HEK293T (cell line): ENCODE measurements around the gene ZFR2.

Experiments used
- CTCF ChIA-PET: fragments of 350-600 bp; formaldehyde crosslinking; extraction: SDS; loops from one replicate; lab custom pipeline; 2021; ENCODE audit warnings: antibody characterized with exemption, inconsistent platforms; lab: Yijun Ruan, JAX
- POLR2A ChIA-PET: fragments of 350-600 bp; formaldehyde crosslinking; extraction: SDS; loops from one replicate; lab custom pipeline; 2020; ENCODE audit warnings: antibody characterized with exemption, inconsistent platforms; lab: Yijun Ruan, JAX
- DNase-seq: peaks from one replicate; pipeline ENCODE4 v3.0.0; 2012; ENCODE audit warnings: mixed read lengths; ENCODE audit errors: extremely low spot score
- ARNT ChIP-seq: fragments of 450-650 bp; IDR thresholded peaks from 2 replicates; pipeline ENCODE4 v1.6.1; 2017; ENCODE audit warnings: mild to moderate bottlenecking
- BHLHE40 ChIP-seq: fragments of 450-650 bp; IDR thresholded peaks from 2 replicates; pipeline ENCODE4 v1.6.1; 2016; ENCODE audit warnings: mild to moderate bottlenecking, moderate library complexity, borderline replicate concordance
- CTBP1 ChIP-seq: fragments of 450-650 bp; IDR thresholded peaks from 2 replicates; pipeline ENCODE4 v1.6.1; 2016; ENCODE audit warnings: borderline replicate concordance
- ELF4 ChIP-seq: fragments of 450-650 bp; IDR thresholded peaks from 2 replicates; pipeline ENCODE4 v1.6.1; 2017; ENCODE audit warnings: antibody characterized with exemption
- FOXA1 ChIP-seq: fragments of 450-650 bp; IDR thresholded peaks from 2 replicates; pipeline ENCODE4 v1.6.1; 2016; ENCODE audit warnings: mild to moderate bottlenecking
- FOXK2 ChIP-seq: fragments of 450-650 bp; IDR thresholded peaks from 2 replicates; pipeline ENCODE4 v1.6.1; 2016; ENCODE audit warnings: mild to moderate bottlenecking
- FOXM1 ChIP-seq: fragments of 450-650 bp; IDR thresholded peaks from 2 replicates; pipeline ENCODE4 v1.6.1; 2017; ENCODE audit warnings: mild to moderate bottlenecking, borderline replicate concordance
- HDGF ChIP-seq: fragments of 450-650 bp; IDR thresholded peaks from 2 replicates; pipeline ENCODE4 v1.6.1; 2017; ENCODE audit warnings: antibody characterized with exemption, borderline replicate concordance
- L3MBTL2 ChIP-seq: fragments of 450-650 bp; conservative IDR thresholded peaks from 2 replicates; pipeline ENCODE4 v1.6.1; 2016; ENCODE audit warnings: mild to moderate bottlenecking
- LEF1 ChIP-seq: fragments of 450-650 bp; IDR thresholded peaks from 2 replicates; pipeline ENCODE4 v1.6.1; 2017; ENCODE audit warnings: mild to moderate bottlenecking, borderline replicate concordance
- NFRKB ChIP-seq: fragments of 450-650 bp; IDR thresholded peaks from 2 replicates; pipeline ENCODE4 v1.6.1; 2016; ENCODE audit warnings: mild to moderate bottlenecking, moderate library complexity
- PKNOX1 ChIP-seq: fragments of 450-650 bp; IDR thresholded peaks from 2 replicates; pipeline ENCODE4 v1.6.1; 2016
- SP1 ChIP-seq: fragments of 450-650 bp; IDR thresholded peaks from 2 replicates; pipeline ENCODE4 v1.6.1; 2017
- SUZ12 ChIP-seq: fragments of 450-650 bp; IDR thresholded peaks from 2 replicates; pipeline ENCODE4 v1.6.1; 2016; ENCODE audit warnings: mild to moderate bottlenecking
- TARDBP ChIP-seq: fragments of 450-650 bp; IDR thresholded peaks from 2 replicates; pipeline ENCODE4 v1.6.1; 2016
- ZNF384 ChIP-seq: fragments of 450-650 bp; IDR thresholded peaks from 2 replicates; pipeline ENCODE4 v1.6.1; 2016

The ZFR2 gene

GRCh38 chr19:3840804-3841203 is 28.0 kb downstream of the ZFR2 start:
- POLR2A ChIA-PET, result no interaction called here
- CTCF ChIA-PET, result interaction anchor here (0.9 to 1.3 kb wide), 3 partner anchors 8 to 19 kb away, joined by 3 to 4 read pairs (median 3); no protein-coding TSS in a partner anchor
- TF ChIP-seq NFRKB (no peak), FOXM1 (no peak), ELF4 (no peak), LEF1 (no peak), SUZ12 (no peak), L3MBTL2 (no peak), ARNT (no peak), FOXA1 (no peak), TARDBP (no peak), PKNOX1 (no peak)
- DNase-seq, result no peak

- POLR2A ChIA-PET, result no interaction called here
- no peak for DNase-seq
- TF ChIP-seq NFRKB, result no peak
- no peak for TF ChIP-seq TARDBP
- TF ChIP-seq FOXM1, result no peak
- TF ChIP-seq FOXK2, result no peak
- TF ChIP-seq L3MBTL2, result no peak
- no peak for TF ChIP-seq ELF4
- TF ChIP-seq FOXA1, result no peak
- TF ChIP-seq ZNF384, result no peak
- TF ChIP-seq CTBP1, result no peak
- TF ChIP-seq ARNT, result no peak
- no peak for TF ChIP-seq LEF1
- no peak for TF ChIP-seq SUZ12
- no peak for TF ChIP-seq SP1
- TF ChIP-seq BHLHE40, result no peak
- no peak for TF ChIP-seq PKNOX1
- TF ChIP-seq HDGF, result no peak
- CTCF ChIA-PET, result interaction anchor here (1.3 kb wide), 1 partner anchor 18 kb away, joined by 3 read pairs; no protein-coding TSS in a partner anchor
These were observed 28.9 kb downstream of the ZFR2 start for GRCh38 chr19:3839941-3840340.

- CTCF ChIA-PET, result no interaction called here
- TF ChIP-seq SUZ12 (no peak), HDGF (no peak), FOXK2 (no peak), CTBP1 (no peak), NFRKB (no peak)
- POLR2A ChIA-PET, result no interaction called here
- no peak for DNase-seq
These were observed 30.2 kb downstream of the ZFR2 start for GRCh38 chr19:3838661-3839060.

GRCh38 chr19:3837922-3838321 is 30.9 kb downstream of the ZFR2 start:
- CTCF ChIA-PET, result no interaction called here
- no peak for DNase-seq
- POLR2A ChIA-PET, result no interaction called here
- TF ChIP-seq BHLHE40 (no peak), FOXM1 (no peak), NFRKB (no peak), SUZ12 (no peak), ELF4 (no peak)

- TF ChIP-seq TARDBP, result no peak
- TF ChIP-seq FOXK2, result no peak
- TF ChIP-seq L3MBTL2, result no peak
- TF ChIP-seq FOXA1, result no peak
- TF ChIP-seq ELF4, result no peak
- CTCF ChIA-PET, result no interaction called here
- no peak for DNase-seq
- POLR2A ChIA-PET, result no interaction called here
These were observed 31.5 kb downstream of the ZFR2 start for GRCh38 chr19:3837332-3837731.

- TF ChIP-seq FOXM1 (no peak), LEF1 (no peak), L3MBTL2 (no peak), ZNF384 (no peak), CTBP1 (no peak), FOXA1 (no peak)
- no peak for DNase-seq
- ChIA-PET CTCF (no interaction called here), POLR2A (no interaction called here)
These were observed 32.0 kb downstream of the ZFR2 start for GRCh38 chr19:3836887-3837286.

GRCh38 chr19:3835055-3835435 is 33.8 kb downstream of the ZFR2 start:
- no peak for DNase-seq
- ChIA-PET POLR2A (no interaction called here), CTCF (no interaction called here)
- TF ChIP-seq PKNOX1, result no peak
